HEK293 (cell line): ENCODE results near the gene RAD51AP1.

Source experiments
- CTCF ChIA-PET: fragments of 350-600 bp; formaldehyde crosslinking; extraction: SDS; loops from one replicate; lab custom pipeline; 2021; ENCODE audit warnings: antibody characterized with exemption; lab: Yijun Ruan, JAX
- POLR2A ChIA-PET: fragments of 300-600 bp; formaldehyde crosslinking; extraction: SDS; loops from one replicate; lab custom pipeline; 2020; ENCODE audit warnings: antibody characterized with exemption, inconsistent platforms; lab: Yijun Ruan, JAX
- H3K27ac ChIP-seq: fragments of 200-500 bp; sonication (Bioruptor generic); 2 replicates; pipeline ENCODE4 v1.5.1; 2014; ENCODE audit warnings: low read depth, low read length, control low read depth, inconsistent platforms; ENCODE audit errors: extremely low read depth
- H3K36me3 ChIP-seq, 2 experiments: fragments of 200-500 bp in 1 of 2; sonication (Bioruptor generic) in 1 of 2; 1 replicate in 1 of 2; 2 replicates in 1 of 2; pipeline ENCODE4 v1.5.1; 2014 to 2017; ENCODE audit warnings: inconsistent platforms in 2 of 2, low read length in 2 of 2; ENCODE audit not compliant: control insufficient read depth in 2 of 2, insufficient read depth in 1 of 2
- H3K4me1 ChIP-seq: fragments of 200-500 bp; sonication (Bioruptor generic); 2 replicates; pipeline ENCODE4 v1.5.1; 2014; ENCODE audit warnings: mild to moderate bottlenecking, low read length, inconsistent platforms; ENCODE audit not compliant: control insufficient read depth, insufficient read depth
- H3K4me3 ChIP-seq: 2 replicates; pipeline ENCODE4 v1.5.1; 2011; ENCODE audit warnings: low read depth, mild to moderate bottlenecking, control low read depth, low read length, moderate library complexity
- H3K9me3 ChIP-seq: fragments of 200-500 bp; sonication (Bioruptor generic); 2 replicates; pipeline ENCODE4 v1.5.1; 2014; ENCODE audit warnings: low read depth, low read length, inconsistent platforms; ENCODE audit not compliant: control insufficient read depth, insufficient read depth
- HIC1 ChIP-seq: fragments of 450-650 bp; formaldehyde crosslinking; IDR thresholded peaks from 2 replicates; pipeline ENCODE4 v1.5.1; 2016; ENCODE audit warnings: missing biosample characterization, missing genetic modification characterization
- HOXA7 ChIP-seq: sonication (generic); formaldehyde crosslinking; IDR thresholded peaks from 2 replicates; pipeline ENCODE4 v1.8.1; 2022; ENCODE audit warnings: missing genetic modification reagents, borderline replicate concordance
- IKZF3 ChIP-seq: fragments of 450-650 bp; IDR thresholded peaks from 2 replicates; pipeline ENCODE4 v1.5.0; 2018; ENCODE audit warnings: missing biosample characterization, mild to moderate bottlenecking, missing genetic modification characterization, moderate library complexity
- KLF8 ChIP-seq: fragments of 450-650 bp; formaldehyde crosslinking; IDR thresholded peaks from 2 replicates; pipeline ENCODE4 v1.5.1; 2016; ENCODE audit warnings: missing biosample characterization, missing genetic modification characterization
- OVOL3 ChIP-seq: fragments of 450-650 bp; formaldehyde crosslinking; IDR thresholded peaks from 2 replicates; pipeline ENCODE4 v1.5.1; 2016; ENCODE audit warnings: missing biosample characterization, missing genetic modification characterization
- REPIN1 ChIP-seq: fragments of 450-650 bp; formaldehyde crosslinking; IDR thresholded peaks from 2 replicates; pipeline ENCODE4 v1.5.1; 2017; ENCODE audit warnings: missing biosample characterization, missing genetic modification characterization, low read depth
- SCRT2 ChIP-seq: fragments of 450-650 bp; formaldehyde crosslinking; IDR thresholded peaks from 2 replicates; pipeline ENCODE4 v1.5.1; 2016; ENCODE audit warnings: missing biosample characterization, missing genetic modification characterization
- SETDB1 ChIP-seq: IDR thresholded peaks from one replicate; pipeline ENCODE4 v1.6.1; 2017; ENCODE audit warnings: mild to moderate bottlenecking, low read length, moderate library complexity, mixed read lengths; ENCODE audit not compliant: insufficient read length
- SP3 ChIP-seq: fragments of 450-650 bp; formaldehyde crosslinking; IDR thresholded peaks from 2 replicates; pipeline ENCODE4 v1.5.1; 2016; ENCODE audit warnings: missing biosample characterization, missing genetic modification characterization
- SP7 ChIP-seq: fragments of 450-650 bp; formaldehyde crosslinking; IDR thresholded peaks from 2 replicates; pipeline ENCODE4 v1.5.1; 2016; ENCODE audit warnings: missing biosample characterization, missing genetic modification characterization
- TRIM28 ChIP-seq: IDR thresholded peaks from 2 replicates; pipeline ENCODE4 v1.6.1; 2011; ENCODE audit warnings: low read length, control low read depth, borderline replicate concordance
- YY1 ChIP-seq: fragments of 450-650 bp; formaldehyde crosslinking; IDR thresholded peaks from 2 replicates; pipeline ENCODE4 v1.5.1; 2018; ENCODE audit warnings: missing biosample characterization, missing genetic modification characterization
- ZBTB11 ChIP-seq: fragments of 450-650 bp; formaldehyde crosslinking; conservative IDR thresholded peaks from 2 replicates; pipeline ENCODE4 v1.5.1; 2016; ENCODE audit warnings: low read depth, missing biosample characterization, missing genetic modification characterization
- ZBTB6 ChIP-seq: fragments of 450-650 bp; formaldehyde crosslinking; IDR thresholded peaks from 2 replicates; pipeline ENCODE4 v1.5.1; 2017; ENCODE audit warnings: missing biosample characterization, missing genetic modification characterization
- ZFP37 ChIP-seq: fragments of 450-650 bp; formaldehyde crosslinking; IDR thresholded peaks from 2 replicates; pipeline ENCODE4 v1.5.1; 2016; ENCODE audit warnings: missing biosample characterization, missing genetic modification characterization
- ZNF10 ChIP-seq: fragments of 450-650 bp; formaldehyde crosslinking; IDR thresholded peaks from 2 replicates; pipeline ENCODE4 v1.5.1; 2017; ENCODE audit warnings: missing biosample characterization, missing genetic modification characterization
- ZNF146 ChIP-seq: fragments of 450-650 bp; formaldehyde crosslinking; IDR thresholded peaks from 2 replicates; pipeline ENCODE4 v1.5.1; 2016; ENCODE audit warnings: missing biosample characterization, missing genetic modification characterization
- ZNF248 ChIP-seq: fragments of 450-650 bp; formaldehyde crosslinking; IDR thresholded peaks from 2 replicates; pipeline ENCODE4 v1.5.1; 2017; ENCODE audit warnings: missing biosample characterization, missing genetic modification characterization
- ZNF311 ChIP-seq: fragments of 450-650 bp; formaldehyde crosslinking; IDR thresholded peaks from 2 replicates; pipeline ENCODE4 v1.5.1; 2017; ENCODE audit warnings: missing biosample characterization, missing genetic modification characterization, borderline replicate concordance
- ZNF335 ChIP-seq: fragments of 450-650 bp; formaldehyde crosslinking; conservative IDR thresholded peaks from 2 replicates; pipeline ENCODE4 v1.5.1; 2016; ENCODE audit warnings: missing biosample characterization, missing genetic modification characterization
- ZNF37A ChIP-seq: fragments of 450-650 bp; IDR thresholded peaks from 2 replicates; pipeline ENCODE4 v1.5.1; 2018; ENCODE audit warnings: missing biosample characterization, missing genetic modification characterization
- ZNF391 ChIP-seq: fragments of 450-650 bp; formaldehyde crosslinking; IDR thresholded peaks from 2 replicates; pipeline ENCODE4 v1.5.1; 2016; ENCODE audit warnings: low read depth, missing biosample characterization, missing genetic modification characterization, borderline replicate concordance
- ZNF558 ChIP-seq: fragments of 450-650 bp; formaldehyde crosslinking; IDR thresholded peaks from 2 replicates; pipeline ENCODE4 v1.5.1; 2016; ENCODE audit warnings: missing biosample characterization, missing genetic modification characterization
- ZNF561 ChIP-seq: fragments of 450-650 bp; IDR thresholded peaks from 2 replicates; pipeline ENCODE4 v1.5.1; 2018; ENCODE audit warnings: missing biosample characterization, missing genetic modification characterization, borderline replicate concordance
- ZNF610 ChIP-seq: fragments of 450-650 bp; formaldehyde crosslinking; IDR thresholded peaks from 2 replicates; pipeline ENCODE4 v1.5.1; 2016; ENCODE audit warnings: missing biosample characterization, missing genetic modification characterization, borderline replicate concordance
- ZNF623 ChIP-seq: fragments of 450-650 bp; formaldehyde crosslinking; IDR thresholded peaks from 2 replicates; pipeline ENCODE4 v1.5.1; 2016; ENCODE audit warnings: missing biosample characterization, missing genetic modification characterization
- ZNF629 ChIP-seq: fragments of 450-650 bp; formaldehyde crosslinking; IDR thresholded peaks from 2 replicates; pipeline ENCODE4 v1.5.1; 2017; ENCODE audit warnings: missing biosample characterization, missing genetic modification characterization
- ZNF660 ChIP-seq: fragments of 450-650 bp; IDR thresholded peaks from 2 replicates; pipeline ENCODE4 v1.5.1; 2018; ENCODE audit warnings: missing biosample characterization, mild to moderate bottlenecking, missing genetic modification characterization
- ZNF664 ChIP-seq: fragments of 450-650 bp; formaldehyde crosslinking; IDR thresholded peaks from 2 replicates; pipeline ENCODE4 v1.5.1; 2016; ENCODE audit warnings: missing biosample characterization, missing genetic modification characterization
- ZNF704 ChIP-seq: fragments of 450-650 bp; formaldehyde crosslinking; IDR thresholded peaks from 2 replicates; pipeline ENCODE4 v1.5.1; 2016; ENCODE audit warnings: missing biosample characterization, missing genetic modification characterization

RAD51AP1 gene

GRCh38 chr12:4538207-4539160 is at the start of gene RAD51AP1:
Gene RAD51AP1 (plus strand): TSS chr12:4538890. CDS start chr12:4538940, 50 bp downstream.
- peaks cover 12% of the 10 kb centered on the region for H3K4me1 ChIP-seq
- H3K4me3 ChIP-seq, result peak within 1 kb of the TSS; percentile 91
- ChIA-PET CTCF (no interaction called here), POLR2A (interaction anchor here (0.6 to 1.1 kb wide), 3 partner anchors 14 to 227 kb away, joined by 3 to 4 read pairs (median 3); partner anchors contain the start of genes AKAP3 and NDUFA9)
- H3K9me3 ChIP-seq, result no peaks in the 10 kb centered on the region
- H3K27ac ChIP-seq, result peak within 1 kb of the TSS; percentile 94
- H3K36me3 ChIP-seq, result peaks cover 36 to 37% of the 10 kb centered on the region in 2 experiments
- TF ChIP-seq ZNF561 (tag by site-specific recombination) (peak; percentile 75), SCRT2 (0 out of 2 replicates have a peak, but pooled peaks have one; percentile 23), ZNF558 (tag by site-specific recombination) (no peak), ZNF704 (tag by site-specific recombination) (peak; percentile 96), ZBTB6 (tag by site-specific recombination) (peak; percentile 61; the same call in 1 of the 2 replicates), ZNF660 (peak; percentile 25; the same call in 1 of the 2 replicates), ZNF248 (tag by site-specific recombination) (no peak), HOXA7 (CRISPR knock-in tag) (no peak), ZNF335 (peak; percentile 57; the same call in 1 of the 2 replicates), ZNF311 (no peak), OVOL3 (tag by site-specific recombination) (peak; percentile 99), ZNF391 (tag by site-specific recombination) (peak; percentile 74; the same call in 1 of the 2 replicates), ZNF629 (tag by site-specific recombination) (peak; percentile 88), SETDB1 (no peak), KLF8 (tag by site-specific recombination) (peak; percentile 82; the same call in 1 of the 2 replicates), YY1 (peak; percentile 96), ZBTB11 (tag by site-specific recombination) (peak; percentile 84), ZNF10 (peak; percentile 60), ZNF37A (tag by site-specific recombination) (no peak), IKZF3 (tag by site-specific recombination) (no peak), ZNF623 (peak; percentile 22; the same call in 1 of the 2 replicates), ZNF610 (tag by site-specific recombination) (peak; percentile 65; the same call in 1 of the 2 replicates), SP3 (tag by site-specific recombination) (peak; percentile 89), REPIN1 (tag by site-specific recombination) (0 out of 2 replicates have a peak, but pooled peaks have one; percentile 18), ZNF146 (peak; percentile 54), HIC1 (tag by site-specific recombination) (no peak), ZNF664 (tag by site-specific recombination) (0 out of 2 replicates have a peak, but pooled peaks have one; percentile 20), SP7 (tag by site-specific recombination) (peak; percentile 86), TRIM28 (peak; percentile 91), ZFP37 (tag by site-specific recombination) (peak; percentile 53; the same call in 1 of the 2 replicates)
